Neural cell (in vitro differentiated cells): ENCODE measurements around the gene VENTX. TPM values are rescaled to one million over a fixed set of nuclear protein-coding genes. Genes with fewer than 3 reads are reported as not detected.

ENCODE experiments used
- H2AFZ ChIP-seq: fragments of 200-600, 300-800 bp; sonication (generic), shearing (Covaris generic); 2 replicates; pipeline ENCODE4 v1.6.0; 2014; ENCODE audit warnings: low read depth, mild to moderate bottlenecking, antibody characterized with exemption, low read length, moderate library complexity
- H3F3A ChIP-seq: fragments of 200-600 bp; shearing (Covaris generic); 2 replicates; pipeline ENCODE4 v1.6.1; 2016; ENCODE audit warnings: mild to moderate bottlenecking, moderate library complexity, mixed read lengths, antibody characterized with exemption, low read length; ENCODE audit not compliant: insufficient read depth, poor library complexity, severe bottlenecking
- H3K27ac ChIP-seq: fragments of 200-600, 300-800 bp; sonication (generic), shearing (Covaris generic); 2 replicates; pipeline ENCODE4 v1.5.1; 2014; ENCODE audit warnings: mild to moderate bottlenecking, low read length, moderate library complexity
- H3K27me3 ChIP-seq: fragments of 300-800, 200-600 bp; sonication (generic), shearing (Covaris generic); 2 replicates; pipeline ENCODE4 v1.6.0; 2014; ENCODE audit warnings: mild to moderate bottlenecking, low read depth, low read length, moderate library complexity; ENCODE audit not compliant: insufficient read depth
- H3K36me3 ChIP-seq: fragments of 300-800, 200-600 bp; sonication (generic), shearing (Covaris generic); 2 replicates; pipeline ENCODE4 v1.5.1; 2014; ENCODE audit warnings: mild to moderate bottlenecking, antibody characterized with exemption, low read length, moderate library complexity; ENCODE audit not compliant: insufficient read depth
- H3K4me2 ChIP-seq: fragments of 300-800, 200-600 bp; sonication (generic), shearing (Covaris generic); 2 replicates; pipeline ENCODE4 v1.6.0; 2014; ENCODE audit warnings: mild to moderate bottlenecking, low read length
- H3K4me3 ChIP-seq: fragments of 300-800, 200-600 bp; sonication (generic), shearing (Covaris generic); 2 replicates; pipeline ENCODE4 v1.5.1; 2014; ENCODE audit warnings: mild to moderate bottlenecking, low read length, moderate library complexity
- H3K79me2 ChIP-seq: fragments of 200-600 bp; shearing (Covaris generic); replicated peaks from 2 replicates; pipeline ENCODE4 v1.6.0; 2014; ENCODE audit warnings: mild to moderate bottlenecking, low read length, moderate library complexity; ENCODE audit not compliant: insufficient read depth
- H3K9ac ChIP-seq: fragments of 300-800, 200-600 bp; sonication (generic), shearing (Covaris generic); 2 replicates; pipeline ENCODE4 v1.6.1; 2016; ENCODE audit warnings: mild to moderate bottlenecking, low read length, mixed read lengths
- H3K9me2 ChIP-seq: fragments of 200-600 bp; shearing (Covaris generic); 2 replicates; pipeline ENCODE4 v1.6.1; 2016; ENCODE audit warnings: mild to moderate bottlenecking, low read length, mixed read lengths; ENCODE audit not compliant: insufficient read depth
- H3K9me3 ChIP-seq: fragments of 200-600, 300-800 bp; sonication (generic), shearing (Covaris generic); 2 replicates; pipeline ENCODE4 v1.6.1; 2016; ENCODE audit warnings: mild to moderate bottlenecking, mixed run types, low read length, moderate library complexity, mixed read lengths
- H4K20me1 ChIP-seq: fragments of 200-600 bp; shearing (Covaris generic); 2 replicates; pipeline ENCODE4 v1.6.1; 2016; ENCODE audit warnings: mild to moderate bottlenecking, mixed run types; ENCODE audit not compliant: insufficient read depth
- CTCF ChIP-seq: fragments of 450-650 bp; IDR thresholded peaks from 2 replicates; pipeline ENCODE4 v1.5.1; 2014; ENCODE audit warnings: antibody characterized with exemption, mild to moderate bottlenecking, moderate library complexity; ENCODE audit not compliant: poor library complexity, severe bottlenecking
- EP300 ChIP-seq: fragments of 450-650 bp; conservative IDR thresholded peaks from 2 replicates; pipeline ENCODE4 v1.6.1; 2014; ENCODE audit warnings: antibody characterized with exemption, mild to moderate bottlenecking, moderate library complexity; ENCODE audit not compliant: poor library complexity, severe bottlenecking
- EZH2 ChIP-seq: fragments of 200-600, 300-800 bp; shearing (Covaris generic), sonication (generic); IDR thresholded peaks from 2 replicates; pipeline ENCODE4 v1.6.1; 2014; ENCODE audit warnings: antibody characterized with exemption, low read length, borderline replicate concordance, mild to moderate bottlenecking; ENCODE audit not compliant: insufficient read depth, poor library complexity, severe bottlenecking
- MXI1 ChIP-seq: fragments of 450-650 bp; conservative IDR thresholded peaks from 2 replicates; pipeline ENCODE4 v1.6.1; 2014; ENCODE audit warnings: antibody characterized with exemption, mild to moderate bottlenecking; ENCODE audit not compliant: poor library complexity, severe bottlenecking
- POLR2AphosphoS5 ChIP-seq: IDR thresholded peaks from 2 replicates; pipeline ENCODE4 v1.6.1; 2012
- RAD21 ChIP-seq: fragments of 450-650 bp; conservative IDR thresholded peaks from 2 replicates; pipeline ENCODE4 v1.6.1; 2014; ENCODE audit warnings: antibody characterized with exemption, mild to moderate bottlenecking, moderate library complexity
- REST ChIP-seq: IDR thresholded peaks from 2 replicates; pipeline ENCODE4 v1.6.1; 2012; ENCODE audit warnings: borderline replicate concordance
- SMC3 ChIP-seq: fragments of 450-650 bp; conservative IDR thresholded peaks from 2 replicates; pipeline ENCODE4 v1.6.1; 2014; ENCODE audit warnings: antibody characterized with exemption, mild to moderate bottlenecking, moderate library complexity; ENCODE audit not compliant: poor library complexity
- TAF1 ChIP-seq: IDR thresholded peaks from 2 replicates; pipeline ENCODE4 v1.6.1; 2012; ENCODE audit warnings: low read depth
- polyA plus RNA-seq: library from polyadenylated mRNA; depleted of rRNA; stranded (reverse); fragments of >200 nt; gene quantifications from 2 replicates; pipeline ENCODE4 v1.2.3, GENCODE V29; 2014

VENTX gene
- polyA plus RNA-seq, 1 donor from 2014 or later = not detected

- H3K4me2 ChIP-seq = no peak overlapping the region
- H3K9me3 ChIP-seq = no peaks in the 10 kb centered on the region
- TF ChIP-seq POLR2AphosphoS5 = no peak
- no peak for TF ChIP-seq EZH2
- TF ChIP-seq MXI1 = no peak
- no peak for TF ChIP-seq TAF1
- H3K27ac ChIP-seq = no peak overlapping the region
- H3K27me3 ChIP-seq = no peaks in the 10 kb centered on the region
- no peak overlapping the region for H3K9ac ChIP-seq
- no peaks in the 10 kb centered on the region for H3F3A ChIP-seq
- no peak overlapping the region for H3K4me3 ChIP-seq
- H2AFZ ChIP-seq = no peak overlapping the region
- no peaks in the 10 kb centered on the region for H4K20me1 ChIP-seq
- H3K9me2 ChIP-seq = no peaks in the 10 kb centered on the region
- no peaks in the 10 kb centered on the region for H3K36me3 ChIP-seq
- H3K79me2 ChIP-seq = no peaks in the 10 kb centered on the region
Measured at GRCh38 chr10:133190225-133190624, 47.4 kb upstream of the VENTX start.

GRCh38 chr10:133191651-133192050 lies 46.0 kb upstream of the VENTX start:
- Histone ChIP-seq H3K9me3 (no peaks in the 10 kb centered on the region), H3K36me3 (no peaks in the 10 kb centered on the region), H3F3A (no peaks in the 10 kb centered on the region), H3K4me3 (no peak overlapping the region), H3K79me2 (no peaks in the 10 kb centered on the region), H3K27ac (no peak overlapping the region), H3K4me2 (no peak overlapping the region), H2AFZ (no peak overlapping the region), H4K20me1 (no peaks in the 10 kb centered on the region), H3K9me2 (no peaks in the 10 kb centered on the region), H3K27me3 (no peaks in the 10 kb centered on the region), H3K9ac (no peak overlapping the region)
- TF ChIP-seq TAF1 = no peak
- TF ChIP-seq CTCF = no peak
- no peak for TF ChIP-seq EP300
- no peak for TF ChIP-seq POLR2AphosphoS5
- TF ChIP-seq REST = no peak
- TF ChIP-seq RAD21 = no peak

GRCh38 chr10:133194151-133194550 lies 43.5 kb upstream of the VENTX start:
- Histone ChIP-seq H4K20me1 (no peaks in the 10 kb centered on the region), H3K4me3 (no peak overlapping the region), H3K79me2 (no peaks in the 10 kb centered on the region), H3K36me3 (no peaks in the 10 kb centered on the region), H3K4me2 (no peak overlapping the region), H3K27ac (no peak overlapping the region), H3K9me3 (no peaks in the 10 kb centered on the region), H3K9me2 (no peaks in the 10 kb centered on the region), H2AFZ (no peak overlapping the region), H3F3A (no peaks in the 10 kb centered on the region), H3K27me3 (no peaks in the 10 kb centered on the region), H3K9ac (no peak overlapping the region)
- TF ChIP-seq MXI1 (no peak), SMC3 (no peak), EP300 (no peak), REST (no peak), POLR2AphosphoS5 (no peak), RAD21 (no peak), TAF1 (no peak), EZH2 (no peak), CTCF (no peak)
